Calu3 (cell line): ENCODE measurements around the gene MN1. TPM values are rescaled to one million over a fixed set of nuclear protein-coding genes. Genes with fewer than 3 reads are reported as not detected.

Experiments
- BruUV-seq: library from RNA; stranded (reverse); fragments of 400-500 nt; replicated peaks from 2 replicates; lab custom pipeline; 2021; lab: Mats Ljungman, UMichigan
- CTCF ChIA-PET: fragments of 300-600 bp; sonication (Branson Sonifier 250); formaldehyde crosslinking; loops from one replicate; lab custom pipeline; 2022; ENCODE audit warnings: antibody characterized with exemption; lab: Charles Lee
- DNase-seq: peaks from one replicate; pipeline ENCODE4 v3.0.0; 2022
- H3K27ac Mint-ChIP-seq: one replicate; pipeline ENCODE4 v1.8.0; 2022; ENCODE audit warnings: mixed read lengths; ENCODE audit not compliant: unreplicated experiment
- H3K27me3 Mint-ChIP-seq: one replicate; pipeline ENCODE4 v1.8.0; 2022; ENCODE audit warnings: mixed read lengths; ENCODE audit not compliant: unreplicated experiment
- H3K36me3 Mint-ChIP-seq: one replicate; pipeline ENCODE4 v1.8.0; 2022; ENCODE audit warnings: mild to moderate bottlenecking, moderate library complexity, mixed read lengths; ENCODE audit not compliant: insufficient read depth, unreplicated experiment
- H3K4me1 Mint-ChIP-seq: one replicate; pipeline ENCODE4 v1.8.0; 2022; ENCODE audit warnings: mild to moderate bottlenecking, low read depth, mixed read lengths; ENCODE audit not compliant: unreplicated experiment
- H3K4me3 Mint-ChIP-seq: one replicate; pipeline ENCODE4 v1.8.0; 2022; ENCODE audit warnings: mild to moderate bottlenecking, low read depth, moderate library complexity, mixed read lengths; ENCODE audit not compliant: unreplicated experiment
- H3K9me3 Mint-ChIP-seq: one replicate; pipeline ENCODE4 v1.8.0; 2022; ENCODE audit warnings: low read depth, mixed read lengths; ENCODE audit not compliant: unreplicated experiment
- CTCF ChIP-seq: fragments of 200-600 bp; IDR thresholded peaks from one replicate; pipeline ENCODE4 v1.8.0; 2022; ENCODE audit warnings: antibody characterized with exemption; ENCODE audit not compliant: unreplicated experiment
- intact Hi-C: fragments of 100-400 bp; cut with micrococcal nuclease; formaldehyde crosslinking; loops from one replicate; pipeline ENCODE4 v1.10.0; 2022; ENCODE audit not compliant: unreplicated experiment
- total RNA-seq: library from RNA; stranded (reverse); gene quantifications from 2 replicates; pipeline ENCODE4 v1.2.3, GENCODE V29; 2022

Gene MN1
- total RNA-seq, 1 experiment from 2014 or later = 2.3 TPM

GRCh38 chr22:27797520-27798391, 3.8 kb downstream of the MN1 start:
- no peaks in the 10 kb centered on the region for H3K27me3 Mint-ChIP-seq
- H3K9me3 Mint-ChIP-seq = no peaks in the 10 kb centered on the region
- H3K36me3 Mint-ChIP-seq = peaks cover 19% of the 10 kb centered on the region
- intact Hi-C loops = no loop called here
- CTCF ChIA-PET = no interaction called here
- DNase-seq = no peak
- BruUV-seq = no TSS peak
- TF ChIP-seq CTCF = no peak
- peaks cover 7% of the 10 kb centered on the region for H3K4me1 Mint-ChIP-seq
- no peak overlapping the region for H3K4me3 Mint-ChIP-seq
- no peak overlapping the region for H3K27ac Mint-ChIP-seq

GRCh38 chr22:27796829-27797519, 4.6 kb downstream of the MN1 start:
- H3K4me1 Mint-ChIP-seq = no peaks in the 10 kb centered on the region
- H3K4me3 Mint-ChIP-seq = no peak overlapping the region
- no peaks in the 10 kb centered on the region for H3K9me3 Mint-ChIP-seq
- BruUV-seq = no TSS peak
- CTCF ChIA-PET = no interaction called here
- intact Hi-C loops = no loop called here
- H3K36me3 Mint-ChIP-seq = peaks cover 11% of the 10 kb centered on the region
- no peak for DNase-seq
- H3K27ac Mint-ChIP-seq = no peak overlapping the region
- H3K27me3 Mint-ChIP-seq = no peaks in the 10 kb centered on the region
- TF ChIP-seq CTCF = no peak

DNA sequence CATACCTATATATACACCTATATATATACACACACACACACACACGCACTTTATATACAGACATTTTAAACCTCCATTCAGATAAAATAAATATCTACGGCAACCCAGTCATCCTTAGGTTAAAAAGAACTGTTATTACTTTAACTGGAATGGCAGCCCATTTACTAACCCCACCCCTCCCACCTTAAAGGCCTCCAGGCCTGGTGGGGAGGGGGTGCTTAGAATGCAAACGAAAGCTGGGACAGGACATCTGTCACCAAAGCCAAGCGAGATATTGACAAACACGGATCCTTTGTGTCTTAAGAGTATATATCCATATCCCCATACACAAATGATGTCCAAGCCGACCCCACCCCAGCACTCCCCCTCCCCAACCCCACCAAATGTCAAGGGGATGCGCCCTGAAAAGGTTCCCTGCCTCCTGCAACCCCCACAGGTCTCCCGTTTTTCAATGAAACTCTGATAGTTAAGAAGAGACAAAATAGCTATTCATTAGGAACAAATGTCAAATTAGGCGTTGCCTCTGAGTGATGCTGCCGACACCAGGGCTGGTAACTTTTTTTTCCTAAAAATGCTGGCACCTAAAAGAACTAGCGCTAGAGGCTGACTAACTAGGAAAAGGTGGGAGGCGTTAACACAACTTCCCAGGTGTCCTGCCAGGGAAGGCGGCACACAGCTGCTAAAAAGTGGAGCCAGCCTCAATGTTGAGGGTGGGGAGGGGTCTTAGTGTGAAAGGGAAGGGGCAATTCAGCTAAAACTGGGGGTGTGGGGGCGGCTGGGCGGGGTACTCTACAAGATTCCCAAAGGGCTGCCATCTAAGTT, 5.6 kb downstream of the MN1 start:
- intact Hi-C loops = no loop called here
- no peak for TF ChIP-seq CTCF
- Mint-ChIP-seq H3K4me3 (no peak overlapping the region), H3K9me3 (no peaks in the 10 kb centered on the region), H3K27ac (no peak overlapping the region), H3K36me3 (peaks cover under 1% of the 10 kb centered on the region), H3K4me1 (no peaks in the 10 kb centered on the region), H3K27me3 (no peaks in the 10 kb centered on the region)
- CTCF ChIA-PET = interaction anchor here (0.6 to 0.7 kb wide), 2 partner anchors 150 to 1098 kb away, joined by 4 read pairs; no protein-coding TSS in a partner anchor
- no peak for DNase-seq
- no TSS peak for BruUV-seq

- H3K27me3 Mint-ChIP-seq = no peaks in the 10 kb centered on the region
- CTCF ChIA-PET = no interaction called here
- H3K9me3 Mint-ChIP-seq = no peaks in the 10 kb centered on the region
- no peak for TF ChIP-seq CTCF
- BruUV-seq = no TSS peak
- no peak for DNase-seq
- H3K27ac Mint-ChIP-seq = no peak overlapping the region
- intact Hi-C loops = no loop called here
- H3K4me3 Mint-ChIP-seq = no peak overlapping the region
- no peaks in the 10 kb centered on the region for H3K4me1 Mint-ChIP-seq
- no peaks in the 10 kb centered on the region for H3K36me3 Mint-ChIP-seq
These were observed 6.5 kb downstream of the MN1 start for GRCh38 chr22:27795053-27795452.
